HepG2 (cell line): ENCODE measurements around the gene UBTD1. TPM values are rescaled to one million over a fixed set of nuclear protein-coding genes. Genes with fewer than 3 reads are reported as not detected.

Experiments
- ATAC-seq: fragments of 200-7000 bp; cut with Tn5 transposase; 3 replicates; pipeline ENCODE4 v1.9.1; 2020; ENCODE audit warnings: mild to moderate bottlenecking, moderate library complexity
- BruUV-seq: library from RNA; stranded (reverse); fragments of 400-500 nt; replicated peaks from 2 replicates; lab custom pipeline; 2021; lab: Mats Ljungman, UMichigan
- CTCF ChIA-PET: fragments of 300-600 bp; formaldehyde crosslinking; extraction: SDS; loops from one replicate; lab custom pipeline; 2021; ENCODE audit warnings: low total read pairs, inconsistent platforms, low intra/inter-chr PET ratio; lab: Yijun Ruan, JAX
- POLR2A ChIA-PET: fragments of 350-600 bp; sonication (Branson Sonifier 250); formaldehyde crosslinking; loops from one replicate; lab custom pipeline; 2020; ENCODE audit warnings: antibody characterized with exemption, inconsistent platforms; lab: Yijun Ruan, JAX
- DNase-seq: peaks from one replicate; pipeline ENCODE4 v3.0.0-alpha.2; 2015; ENCODE audit warnings: low spot score
- FAIRE-seq: peaks from 3 replicates; lab custom pipeline; 2011; peaks lifted over from hg19 to GRCh38; lab: Jason Lieb, UNC
- H2AFZ ChIP-seq: one replicate; pipeline ENCODE4 v1.6.1; 2011; ENCODE audit warnings: low read length, inconsistent platforms
- H3K27ac ChIP-seq: fragments of 300-600 bp; 3 replicates; pipeline ENCODE4 v1.8.0; 2011; ENCODE audit warnings: mixed run types, mild to moderate bottlenecking, mixed read lengths, low read length, inconsistent platforms; ENCODE audit not compliant: insufficient read depth; ENCODE audit errors: extremely low read length
- H3K27me3 ChIP-seq, 2 experiments: fragments of 200-600 bp in 1 of 2; 2 replicates in 1 of 2; 3 replicates in 1 of 2; pipeline versions ENCODE4 v1.6.0 to v1.8.0; 2011; ENCODE audit warnings: low read length in 2 of 2, mild to moderate bottlenecking in 2 of 2, moderate library complexity in 2 of 2, inconsistent platforms in 1 of 2; ENCODE audit not compliant: insufficient read depth in 2 of 2, control insufficient read depth in 1 of 2
- H3K36me3 ChIP-seq, 2 experiments: fragments of 200-600 bp in 1 of 2; replicated peaks in 1 of 2; 2 replicates in 1 of 2; 3 replicates in 1 of 2; pipeline versions ENCODE4 v1.5.1 to v1.8.0; 2011; ENCODE audit warnings: low read length in 2 of 2, inconsistent platforms in 1 of 2; ENCODE audit not compliant: insufficient read depth in 2 of 2, control insufficient read depth in 1 of 2
- H3K4me1 ChIP-seq: 2 replicates; pipeline ENCODE4 v1.5.1; 2012; ENCODE audit warnings: low read length, inconsistent platforms; ENCODE audit not compliant: insufficient read depth
- H3K4me2 ChIP-seq: 2 replicates; pipeline ENCODE4 v1.6.0; 2011; ENCODE audit warnings: low read depth, low read length, inconsistent platforms
- H3K4me3 ChIP-seq, 3 experiments: fragments of 200-600 bp in 1 of 3; sonication (generic), shearing (Covaris generic) in 1 of 3; replicated peaks in 1 of 3; 2 replicates each; pipeline ENCODE4 v1.5.1; 2011 to 2016; ENCODE audit warnings: low read length in 3 of 3, inconsistent platforms in 2 of 3, low read depth in 2 of 3, mild to moderate bottlenecking in 2 of 3, control low read depth in 1 of 3, mixed read lengths in 1 of 3; ENCODE audit not compliant: insufficient read depth in 1 of 3
- H3K79me2 ChIP-seq: one replicate; pipeline ENCODE4 v1.6.1; 2011; ENCODE audit warnings: low read length, inconsistent platforms; ENCODE audit not compliant: insufficient read depth
- H3K9ac ChIP-seq: 2 replicates; pipeline ENCODE4 v1.6.0; 2011; ENCODE audit warnings: mild to moderate bottlenecking, low read depth, low read length, inconsistent platforms; ENCODE audit not compliant: insufficient read depth
- H3K9me3 ChIP-seq: 2 replicates; pipeline ENCODE4 v1.5.1; 2012; ENCODE audit warnings: mild to moderate bottlenecking, low read length
- H4K20me1 ChIP-seq: 2 replicates; pipeline ENCODE4 v1.6.0; 2011; ENCODE audit warnings: inconsistent platforms, mild to moderate bottlenecking, low read length, moderate library complexity; ENCODE audit not compliant: insufficient read depth
- CREBL2 ChIP-seq: sonication (generic); formaldehyde crosslinking; IDR thresholded peaks from 2 replicates; pipeline ENCODE4 v1.8.1; 2023; ENCODE audit warnings: missing genetic modification reagents, mild to moderate bottlenecking, borderline replicate concordance
- FOXJ3 ChIP-seq: sonication (generic); formaldehyde crosslinking; IDR thresholded peaks from 2 replicates; pipeline ENCODE4 v1.4.0; 2020; ENCODE audit warnings: missing genetic modification reagents, mild to moderate bottlenecking, borderline replicate concordance
- HMGA1 ChIP-seq: sonication (generic); formaldehyde crosslinking; conservative IDR thresholded peaks from 2 replicates; pipeline ENCODE4 v1.4.0; 2020; ENCODE audit warnings: missing genetic modification reagents
- SYNCRIP ChIP-seq: fragments of 200-400 bp; formaldehyde crosslinking; IDR thresholded peaks from 2 replicates; pipeline ENCODE4 v1.6.1; 2018; ENCODE audit warnings: mild to moderate bottlenecking, low read depth, low read length; ENCODE audit not compliant: insufficient read depth
- YY1 ChIP-seq: IDR thresholded peaks from 2 replicates; pipeline ENCODE4 v1.6.1; 2011; ENCODE audit warnings: low read length, low read depth, moderate library complexity, mild to moderate bottlenecking; ENCODE audit not compliant: insufficient read depth, insufficient replicate concordance
- ZNF230 ChIP-seq: sonication (generic); formaldehyde crosslinking; IDR thresholded peaks from 2 replicates; pipeline ENCODE4 v1.4.0; 2020; ENCODE audit warnings: mild to moderate bottlenecking, missing genetic modification reagents
- ZNF260 ChIP-seq: sonication (generic); formaldehyde crosslinking; IDR thresholded peaks from 2 replicates; pipeline ENCODE4 v1.4.0; 2020; ENCODE audit warnings: missing genetic modification reagents, low read depth, mild to moderate bottlenecking, borderline replicate concordance
- ZNF549 ChIP-seq: sonication (generic); formaldehyde crosslinking; IDR thresholded peaks from 2 replicates; pipeline ENCODE4 v1.5.0; 2020; ENCODE audit warnings: missing genetic modification reagents
- WGBS: methylation state at CpG from one replicate; pipeline ENCODE4 v1.1.6; 2017; ENCODE audit warnings: low lambda C conversion rate; 5-methylcytosine and 5-hydroxymethylcytosine counted together
- in situ Hi-C: cut with HindIII; loops from 2 replicates; pipeline ENCODE4 v1.10.0; 2017; ENCODE audit warnings: low pct_unique_long_range_greater_than_20kb; ENCODE audit not compliant: extremely low pct_ligation_motif_present
- intact Hi-C: fragments of 100-400 bp; cut with micrococcal nuclease; formaldehyde crosslinking; loops from one replicate; pipeline ENCODE4 v1.10.0; 2022; ENCODE audit not compliant: unreplicated experiment
- polyA plus RNA-seq, 8 experiments: library from polyadenylated mRNA; depleted of rRNA in 3 of 8; stranded (reverse) in 7 of 8; unstranded in 1 of 8; fragments of >200 nt; fragmentation: Illumina TruSeq in 4 of 8; extraction: Trizol in 4 of 8; gene quantifications; 2 replicates each; pipeline versions ENCODE4 v1.2.1 to v1.2.3, GENCODE V29; 2011 to 2016; ENCODE audit warnings: low read depth in 4 of 8, missing spikeins in 1 of 8, mixed read lengths in 1 of 8; ENCODE audit not compliant: insufficient read depth in 1 of 8
- total RNA-seq, 5 experiments: library from RNA; depleted of rRNA; stranded (reverse); fragments of >200 nt; fragmentation: Illumina TruSeq; extraction: Trizol; gene quantifications; 2 replicates each; pipeline ENCODE4 v1.2.3, GENCODE V29; 2016; ENCODE audit warnings: low read depth in 1 of 5
- TF ChIP-seq, protein P1 (sequence below): IDR thresholded peaks from 2 replicates; pipeline ENCODE4 v1.6.1; 2012; ENCODE audit warnings: low read length, improper control_type of control experiment
- TF ChIP-seq, protein P2 (sequence below): sonication (generic); formaldehyde crosslinking; IDR thresholded peaks from 2 replicates; pipeline ENCODE4 v1.4.0; 2020; ENCODE audit warnings: missing genetic modification reagents, low read depth, mild to moderate bottlenecking, borderline replicate concordance
- TF ChIP-seq, protein P3 (sequence below): sonication (generic); formaldehyde crosslinking; IDR thresholded peaks from 2 replicates; pipeline ENCODE4 v1.5.1; 2020; ENCODE audit warnings: mild to moderate bottlenecking, missing genetic modification reagents, moderate library complexity
- TF ChIP-seq, protein P4 (sequence below): sonication (generic); formaldehyde crosslinking; IDR thresholded peaks from 2 replicates; pipeline ENCODE4 v1.5.0; 2020; ENCODE audit warnings: mild to moderate bottlenecking, missing genetic modification reagents, moderate library complexity

UBTD1 gene
- total and polyA plus RNA-seq, 2 of the 13 experiments (the other 11 are each of a cell fraction or from before 2014, with no cell fraction given): 7.9 to 10.0 TPM

GRCh38 chr10:97529685-97530465, 31.2 kb downstream of the UBTD1 start:
- BruUV-seq: no TSS peak
- no peaks in the 10 kb centered on the region for H4K20me1 ChIP-seq
- DNase-seq (no peak), ATAC-seq (peak; percentile 74), FAIRE-seq (peak; percentile 32)
- in situ Hi-C loops (no loop called here), intact Hi-C loops (loop anchor here (2.0 kb wide), 1 partner anchor 67 kb away; no protein-coding TSS in a partner anchor)
- peak overlapping the region; percentile 74 for H3K4me2 ChIP-seq
- WGBS: 33% methylated on average over 14 of the region's 14 CpGs
- no peaks in the 10 kb centered on the region for H3K9me3 ChIP-seq
- ChIA-PET CTCF (no interaction called here), POLR2A (no interaction called here)
- no peaks in the 10 kb centered on the region for H3K36me3 ChIP-seq
- no peak overlapping the region for H2AFZ ChIP-seq
- H3K4me1 ChIP-seq: peaks cover 36% of the 10 kb centered on the region
- no peaks in the 10 kb centered on the region for H3K27me3 ChIP-seq
- H3K9ac ChIP-seq: peak overlapping the region; percentile 36; the same call in 1 of the 2 replicates
- H3K4me3 ChIP-seq: peak overlapping the region in 2 of 3 experiments; percentile 24 to 32; a peak in 3 of 6 replicates
- no peaks in the 10 kb centered on the region for H3K79me2 ChIP-seq
- peak overlapping the region; percentile 33 for H3K27ac ChIP-seq
- TF ChIP-seq SYNCRIP (no peak), FOXJ3 (no peak), YY1 (no peak), ZNF549 (no peak), ZNF260 (CRISPR knock-in tag) (no peak), ZNF230 (no peak), CREBL2 (CRISPR knock-in tag) (no peak), HMGA1 (CRISPR knock-in tag) (no peak)
- TF ChIP-seq, protein P1, sequence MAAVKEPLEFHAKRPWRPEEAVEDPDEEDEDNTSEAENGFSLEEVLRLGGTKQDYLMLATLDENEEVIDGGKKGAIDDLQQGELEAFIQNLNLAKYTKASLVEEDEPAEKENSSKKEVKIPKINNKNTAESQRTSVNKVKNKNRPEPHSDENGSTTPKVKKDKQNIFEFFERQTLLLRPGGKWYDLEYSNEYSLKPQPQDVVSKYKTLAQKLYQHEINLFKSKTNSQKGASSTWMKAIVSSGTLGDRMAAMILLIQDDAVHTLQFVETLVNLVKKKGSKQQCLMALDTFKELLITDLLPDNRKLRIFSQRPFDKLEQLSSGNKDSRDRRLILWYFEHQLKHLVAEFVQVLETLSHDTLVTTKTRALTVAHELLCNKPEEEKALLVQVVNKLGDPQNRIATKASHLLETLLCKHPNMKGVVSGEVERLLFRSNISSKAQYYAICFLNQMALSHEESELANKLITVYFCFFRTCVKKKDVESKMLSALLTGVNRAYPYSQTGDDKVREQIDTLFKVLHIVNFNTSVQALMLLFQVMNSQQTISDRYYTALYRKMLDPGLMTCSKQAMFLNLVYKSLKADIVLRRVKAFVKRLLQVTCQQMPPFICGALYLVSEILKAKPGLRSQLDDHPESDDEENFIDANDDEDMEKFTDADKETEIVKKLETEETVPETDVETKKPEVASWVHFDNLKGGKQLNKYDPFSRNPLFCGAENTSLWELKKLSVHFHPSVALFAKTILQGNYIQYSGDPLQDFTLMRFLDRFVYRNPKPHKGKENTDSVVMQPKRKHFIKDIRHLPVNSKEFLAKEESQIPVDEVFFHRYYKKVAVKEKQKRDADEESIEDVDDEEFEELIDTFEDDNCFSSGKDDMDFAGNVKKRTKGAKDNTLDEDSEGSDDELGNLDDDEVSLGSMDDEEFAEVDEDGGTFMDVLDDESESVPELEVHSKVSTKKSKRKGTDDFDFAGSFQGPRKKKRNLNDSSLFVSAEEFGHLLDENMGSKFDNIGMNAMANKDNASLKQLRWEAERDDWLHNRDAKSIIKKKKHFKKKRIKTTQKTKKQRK: no peak
- TF ChIP-seq, protein P2, sequence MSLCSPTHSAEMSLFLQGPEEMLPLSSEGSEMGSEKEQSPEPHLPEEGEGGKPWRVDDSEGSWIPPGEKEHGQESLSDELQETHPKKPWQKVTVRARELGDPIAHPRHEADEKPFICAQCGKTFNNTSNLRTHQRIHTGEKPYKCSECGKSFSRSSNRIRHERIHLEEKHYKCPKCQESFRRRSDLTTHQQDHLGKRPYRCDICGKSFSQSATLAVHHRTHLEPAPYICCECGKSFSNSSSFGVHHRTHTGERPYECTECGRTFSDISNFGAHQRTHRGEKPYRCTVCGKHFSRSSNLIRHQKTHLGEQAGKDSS (CRISPR knock-in tag): no peak
- TF ChIP-seq, protein P3, sequence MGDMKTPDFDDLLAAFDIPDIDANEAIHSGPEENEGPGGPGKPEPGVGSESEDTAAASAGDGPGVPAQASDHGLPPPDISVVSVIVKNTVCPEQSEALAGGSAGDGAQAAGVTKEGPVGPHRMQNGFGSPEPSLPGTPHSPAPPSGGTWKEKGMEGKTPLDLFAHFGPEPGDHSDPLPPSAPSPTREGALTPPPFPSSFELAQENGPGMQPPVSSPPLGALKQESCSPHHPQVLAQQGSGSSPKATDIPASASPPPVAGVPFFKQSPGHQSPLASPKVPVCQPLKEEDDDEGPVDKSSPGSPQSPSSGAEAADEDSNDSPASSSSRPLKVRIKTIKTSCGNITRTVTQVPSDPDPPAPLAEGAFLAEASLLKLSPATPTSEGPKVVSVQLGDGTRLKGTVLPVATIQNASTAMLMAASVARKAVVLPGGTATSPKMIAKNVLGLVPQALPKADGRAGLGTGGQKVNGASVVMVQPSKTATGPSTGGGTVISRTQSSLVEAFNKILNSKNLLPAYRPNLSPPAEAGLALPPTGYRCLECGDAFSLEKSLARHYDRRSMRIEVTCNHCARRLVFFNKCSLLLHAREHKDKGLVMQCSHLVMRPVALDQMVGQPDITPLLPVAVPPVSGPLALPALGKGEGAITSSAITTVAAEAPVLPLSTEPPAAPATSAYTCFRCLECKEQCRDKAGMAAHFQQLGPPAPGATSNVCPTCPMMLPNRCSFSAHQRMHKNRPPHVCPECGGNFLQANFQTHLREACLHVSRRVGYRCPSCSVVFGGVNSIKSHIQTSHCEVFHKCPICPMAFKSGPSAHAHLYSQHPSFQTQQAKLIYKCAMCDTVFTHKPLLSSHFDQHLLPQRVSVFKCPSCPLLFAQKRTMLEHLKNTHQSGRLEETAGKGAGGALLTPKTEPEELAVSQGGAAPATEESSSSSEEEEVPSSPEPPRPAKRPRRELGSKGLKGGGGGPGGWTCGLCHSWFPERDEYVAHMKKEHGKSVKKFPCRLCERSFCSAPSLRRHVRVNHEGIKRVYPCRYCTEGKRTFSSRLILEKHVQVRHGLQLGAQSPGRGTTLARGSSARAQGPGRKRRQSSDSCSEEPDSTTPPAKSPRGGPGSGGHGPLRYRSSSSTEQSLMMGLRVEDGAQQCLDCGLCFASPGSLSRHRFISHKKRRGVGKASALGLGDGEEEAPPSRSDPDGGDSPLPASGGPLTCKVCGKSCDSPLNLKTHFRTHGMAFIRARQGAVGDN: peak; percentile 48
- TF ChIP-seq, protein P4, sequence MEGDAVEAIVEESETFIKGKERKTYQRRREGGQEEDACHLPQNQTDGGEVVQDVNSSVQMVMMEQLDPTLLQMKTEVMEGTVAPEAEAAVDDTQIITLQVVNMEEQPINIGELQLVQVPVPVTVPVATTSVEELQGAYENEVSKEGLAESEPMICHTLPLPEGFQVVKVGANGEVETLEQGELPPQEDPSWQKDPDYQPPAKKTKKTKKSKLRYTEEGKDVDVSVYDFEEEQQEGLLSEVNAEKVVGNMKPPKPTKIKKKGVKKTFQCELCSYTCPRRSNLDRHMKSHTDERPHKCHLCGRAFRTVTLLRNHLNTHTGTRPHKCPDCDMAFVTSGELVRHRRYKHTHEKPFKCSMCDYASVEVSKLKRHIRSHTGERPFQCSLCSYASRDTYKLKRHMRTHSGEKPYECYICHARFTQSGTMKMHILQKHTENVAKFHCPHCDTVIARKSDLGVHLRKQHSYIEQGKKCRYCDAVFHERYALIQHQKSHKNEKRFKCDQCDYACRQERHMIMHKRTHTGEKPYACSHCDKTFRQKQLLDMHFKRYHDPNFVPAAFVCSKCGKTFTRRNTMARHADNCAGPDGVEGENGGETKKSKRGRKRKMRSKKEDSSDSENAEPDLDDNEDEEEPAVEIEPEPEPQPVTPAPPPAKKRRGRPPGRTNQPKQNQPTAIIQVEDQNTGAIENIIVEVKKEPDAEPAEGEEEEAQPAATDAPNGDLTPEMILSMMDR (CRISPR knock-in tag): peak; percentile 25; the same call in 1 of the 2 replicates
